ENCODE measurements around the gene COPS9. TPM values are rescaled to one million over a fixed set of nuclear protein-coding genes. Genes with fewer than 3 reads are reported as not detected.

The COPS9 gene
- total RNA-seq, 1 experiment from 2014 or later, result 134 TPM

DNA sequence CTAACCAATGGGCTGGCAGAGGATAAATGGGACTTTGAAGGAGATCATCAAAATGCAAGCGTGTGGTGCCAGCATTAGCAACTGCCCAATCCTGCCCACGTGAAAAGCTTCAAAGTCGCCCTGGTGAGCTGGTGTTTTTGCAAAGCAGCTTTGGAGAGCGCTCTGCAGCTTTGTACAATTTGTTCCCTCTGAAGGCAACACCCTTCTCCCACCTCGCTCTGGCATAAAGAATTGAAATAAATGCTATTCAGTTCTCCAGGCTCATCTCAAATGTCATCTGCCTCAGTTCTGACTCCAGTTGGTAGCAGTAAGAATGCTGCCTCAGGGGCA lies 3.5 kb downstream of the COPS9 start:
- CTCF ChIA-PET, result no interaction called here
- in situ Hi-C loops (cut with HindIII; ENCODE audit: low pct_unique_long_range_greater_than_20kb, low sequenced_read_pairs), result no loop called here

DNA sequence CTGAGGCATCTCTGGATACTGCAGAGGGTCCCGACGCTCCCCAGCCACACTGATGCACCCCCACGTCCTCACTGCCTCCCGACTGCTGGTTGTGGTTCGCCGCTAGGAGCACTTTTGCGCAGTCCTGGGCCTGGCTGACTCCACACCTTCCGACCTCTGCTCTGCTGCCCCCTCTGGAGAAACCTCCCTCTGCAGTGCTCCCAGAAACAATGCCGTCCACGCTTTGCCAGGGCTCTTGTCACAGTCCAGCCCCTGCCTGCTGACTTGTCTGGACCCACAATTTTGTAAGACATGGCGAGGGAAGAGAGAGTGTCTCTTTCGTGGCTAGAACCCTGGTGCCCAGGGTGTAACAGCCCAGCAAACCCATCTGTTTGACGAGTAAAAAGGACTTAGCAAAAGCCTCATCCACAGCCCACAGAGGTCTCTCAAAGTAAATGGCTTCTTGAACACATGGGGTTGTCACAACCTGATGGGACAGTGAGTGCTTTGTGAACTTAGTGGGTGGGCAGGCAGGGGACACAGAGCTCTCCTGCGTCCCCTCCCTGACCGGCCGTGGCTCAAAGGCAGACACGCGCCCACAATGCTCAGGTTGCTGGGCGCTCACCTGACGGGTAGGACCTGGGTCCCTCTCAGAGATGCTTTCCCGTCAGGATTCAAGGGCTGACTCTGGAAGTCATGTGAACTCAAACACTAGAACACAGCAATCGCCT lies 4.0 kb downstream of the COPS9 start:
- TF ChIP-seq POLR2AphosphoS5 (IDR thresholded peaks at IDR 0.05; ENCODE audit: low read depth, low read length), result no peak
- no peak for TF ChIP-seq TCF7L2 (IDR thresholded peaks at IDR 0.05; ENCODE audit: low read depth, low read length)
- TF ChIP-seq, protein P1, sequence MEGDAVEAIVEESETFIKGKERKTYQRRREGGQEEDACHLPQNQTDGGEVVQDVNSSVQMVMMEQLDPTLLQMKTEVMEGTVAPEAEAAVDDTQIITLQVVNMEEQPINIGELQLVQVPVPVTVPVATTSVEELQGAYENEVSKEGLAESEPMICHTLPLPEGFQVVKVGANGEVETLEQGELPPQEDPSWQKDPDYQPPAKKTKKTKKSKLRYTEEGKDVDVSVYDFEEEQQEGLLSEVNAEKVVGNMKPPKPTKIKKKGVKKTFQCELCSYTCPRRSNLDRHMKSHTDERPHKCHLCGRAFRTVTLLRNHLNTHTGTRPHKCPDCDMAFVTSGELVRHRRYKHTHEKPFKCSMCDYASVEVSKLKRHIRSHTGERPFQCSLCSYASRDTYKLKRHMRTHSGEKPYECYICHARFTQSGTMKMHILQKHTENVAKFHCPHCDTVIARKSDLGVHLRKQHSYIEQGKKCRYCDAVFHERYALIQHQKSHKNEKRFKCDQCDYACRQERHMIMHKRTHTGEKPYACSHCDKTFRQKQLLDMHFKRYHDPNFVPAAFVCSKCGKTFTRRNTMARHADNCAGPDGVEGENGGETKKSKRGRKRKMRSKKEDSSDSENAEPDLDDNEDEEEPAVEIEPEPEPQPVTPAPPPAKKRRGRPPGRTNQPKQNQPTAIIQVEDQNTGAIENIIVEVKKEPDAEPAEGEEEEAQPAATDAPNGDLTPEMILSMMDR (IDR thresholded peaks at IDR 0.05), result no peak
- TF ChIP-seq, protein P2, sequence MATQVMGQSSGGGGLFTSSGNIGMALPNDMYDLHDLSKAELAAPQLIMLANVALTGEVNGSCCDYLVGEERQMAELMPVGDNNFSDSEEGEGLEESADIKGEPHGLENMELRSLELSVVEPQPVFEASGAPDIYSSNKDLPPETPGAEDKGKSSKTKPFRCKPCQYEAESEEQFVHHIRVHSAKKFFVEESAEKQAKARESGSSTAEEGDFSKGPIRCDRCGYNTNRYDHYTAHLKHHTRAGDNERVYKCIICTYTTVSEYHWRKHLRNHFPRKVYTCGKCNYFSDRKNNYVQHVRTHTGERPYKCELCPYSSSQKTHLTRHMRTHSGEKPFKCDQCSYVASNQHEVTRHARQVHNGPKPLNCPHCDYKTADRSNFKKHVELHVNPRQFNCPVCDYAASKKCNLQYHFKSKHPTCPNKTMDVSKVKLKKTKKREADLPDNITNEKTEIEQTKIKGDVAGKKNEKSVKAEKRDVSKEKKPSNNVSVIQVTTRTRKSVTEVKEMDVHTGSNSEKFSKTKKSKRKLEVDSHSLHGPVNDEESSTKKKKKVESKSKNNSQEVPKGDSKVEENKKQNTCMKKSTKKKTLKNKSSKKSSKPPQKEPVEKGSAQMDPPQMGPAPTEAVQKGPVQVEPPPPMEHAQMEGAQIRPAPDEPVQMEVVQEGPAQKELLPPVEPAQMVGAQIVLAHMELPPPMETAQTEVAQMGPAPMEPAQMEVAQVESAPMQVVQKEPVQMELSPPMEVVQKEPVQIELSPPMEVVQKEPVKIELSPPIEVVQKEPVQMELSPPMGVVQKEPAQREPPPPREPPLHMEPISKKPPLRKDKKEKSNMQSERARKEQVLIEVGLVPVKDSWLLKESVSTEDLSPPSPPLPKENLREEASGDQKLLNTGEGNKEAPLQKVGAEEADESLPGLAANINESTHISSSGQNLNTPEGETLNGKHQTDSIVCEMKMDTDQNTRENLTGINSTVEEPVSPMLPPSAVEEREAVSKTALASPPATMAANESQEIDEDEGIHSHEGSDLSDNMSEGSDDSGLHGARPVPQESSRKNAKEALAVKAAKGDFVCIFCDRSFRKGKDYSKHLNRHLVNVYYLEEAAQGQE (IDR thresholded peaks at IDR 0.05; ENCODE audit: insufficient read depth in 1 of 2, low read depth in 2 of 2, low read length in 1 of 2), result no peak
- TF ChIP-seq SIN3A (IDR thresholded peaks at IDR 0.05; ENCODE audit: borderline replicate concordance, insufficient read depth, low read depth, low read length), result no peak
- ATAC-seq, result no peak

More for the DNA sequence above, 3.5 kb downstream of the COPS9 start:
- Histone ChIP-seq H3K27me3 (ENCODE audit: control insufficient read depth, insufficient read depth, low read length) (no peaks in the 10 kb centered on the region), H3K9me3 (ENCODE audit: control insufficient read depth, insufficient read depth, low read depth, low read length) (no peaks in the 10 kb centered on the region), H3K27ac (ENCODE audit: low read length) (no peak overlapping the region), H3K36me3 (ENCODE audit: control insufficient read depth, insufficient read depth, low read length) (peaks cover 10% of the 10 kb centered on the region), H3K4me1 (ENCODE audit: control insufficient read depth, insufficient read depth, low read length) (peaks cover 8% of the 10 kb centered on the region), H3K4me3 (ENCODE audit: low read depth in 2 of 2, low read length in 2 of 2) (no peak overlapping the region)
- POLR2A ChIA-PET, result no interaction called here
- ATAC-seq (no peak), DNase-seq (ENCODE audit: low read depth, low spot score) (no peak)
- TF ChIP-seq, protein P1 (IDR thresholded peaks at IDR 0.05), result no peak
- TF ChIP-seq TCF7L2 (IDR thresholded peaks at IDR 0.05; ENCODE audit: low read depth, low read length) (no peak), SIN3A (IDR thresholded peaks at IDR 0.05; ENCODE audit: borderline replicate concordance, insufficient read depth, low read depth, low read length) (no peak), POLR2AphosphoS5 (IDR thresholded peaks at IDR 0.05; ENCODE audit: low read depth, low read length) (no peak)
- TF ChIP-seq, protein P2 (IDR thresholded peaks at IDR 0.05; ENCODE audit: insufficient read depth in 1 of 2, low read depth in 2 of 2, low read length in 1 of 2), result no peak
- intact Hi-C loops (cut with micrococcal nuclease; ENCODE audit: unreplicated experiment), result no loop called here
- no TSS peak for BruUV-seq (replicated peaks)

More for the DNA sequence above, 4.0 kb downstream of the COPS9 start:
- intact Hi-C loops (cut with micrococcal nuclease; ENCODE audit: unreplicated experiment) (no loop called here), in situ Hi-C loops (cut with HindIII; ENCODE audit: low pct_unique_long_range_greater_than_20kb, low sequenced_read_pairs) (no loop called here)
- Histone ChIP-seq H3K27ac (ENCODE audit: low read length) (no peak overlapping the region), H3K4me1 (ENCODE audit: control insufficient read depth, insufficient read depth, low read length) (peaks cover 8% of the 10 kb centered on the region), H3K9me3 (ENCODE audit: control insufficient read depth, insufficient read depth, low read depth, low read length) (no peaks in the 10 kb centered on the region), H3K36me3 (ENCODE audit: control insufficient read depth, insufficient read depth, low read length) (peaks cover 10% of the 10 kb centered on the region), H3K4me3 (ENCODE audit: low read depth in 2 of 2, low read length in 2 of 2) (no peak overlapping the region), H3K27me3 (ENCODE audit: control insufficient read depth, insufficient read depth, low read length) (no peaks in the 10 kb centered on the region)
- no TSS peak for BruUV-seq (replicated peaks)
- ChIA-PET POLR2A (no interaction called here), CTCF (interaction anchor here (0.5 kb wide), 1 partner anchor 10 kb away, joined by 3 read pairs; no protein-coding TSS in a partner anchor)
- DNase-seq (ENCODE audit: low read depth, low spot score), result no peak
